ENCODE data around the gene TGFB1. TPM values are rescaled to one million over a fixed set of nuclear protein-coding genes. Genes with fewer than 3 reads are reported as not detected.

Gene TGFB1
- total and polyA plus RNA-seq, 2 of the 13 experiments (the other 11 are each of a cell fraction or from before 2014, with no cell fraction given), result 4.1 to 5.4 TPM

DNA sequence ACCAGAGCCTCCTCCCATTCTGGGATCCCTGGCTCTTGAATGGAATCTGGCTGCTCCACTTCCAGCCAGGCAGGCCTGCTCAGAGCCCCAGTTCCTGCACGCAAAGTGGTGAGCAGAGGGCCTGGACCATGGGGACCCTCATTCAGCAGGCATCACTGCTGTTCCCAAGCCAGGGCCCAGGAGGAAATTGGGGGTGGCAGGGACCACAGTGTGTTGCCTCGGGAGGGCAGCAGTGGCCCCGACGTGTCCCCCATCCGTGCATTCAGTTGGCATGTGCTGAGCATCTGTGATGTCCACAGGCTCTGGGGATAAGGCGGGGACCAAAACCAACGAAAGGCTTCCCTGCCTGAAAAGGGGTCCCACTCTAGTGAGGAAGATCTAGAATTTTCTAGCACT, 32.5 kb downstream of the TGFB1 start:
- 98% methylated on average over 5 of the region's 7 CpGs for WGBS (ENCODE audit: low lambda C conversion rate)
- ChIA-PET CTCF (ENCODE audit: low intra/inter-chr PET ratio, low total read pairs) (interaction anchor here (1.5 kb wide), 2 partner anchors 32 to 110 kb away, joined by 4 to 12 read pairs; partner anchors contain the start of gene TGFB1), POLR2A (interaction anchor here (0.8 to 6.2 kb wide), 10 partner anchors 11 to 119 kb away, joined by 3 to 73 read pairs (median 8); partner anchors contain the start of genes B9D2, CCDC97, HNRNPUL1 and TGFB1)
- no peaks in the 10 kb centered on the region for H3K9me3 ChIP-seq (ENCODE audit: low read length)
- no peaks in the 10 kb centered on the region for H3K27me3 ChIP-seq (ENCODE audit: control insufficient read depth in 1 of 2, insufficient read depth in 2 of 2, low read length in 2 of 2)
- intact Hi-C loops (cut with micrococcal nuclease; ENCODE audit: unreplicated experiment) (no loop called here), in situ Hi-C loops (cut with HindIII; ENCODE audit: extremely low pct_ligation_motif_present, low pct_unique_long_range_greater_than_20kb) (no loop called here)
- FAIRE-seq, result no peak
- peaks cover 65% of the 10 kb centered on the region for H3K4me1 ChIP-seq (ENCODE audit: insufficient read depth, low read length)
- peak overlapping the region; percentile 74 for H3K27ac ChIP-seq (ENCODE audit: extremely low read length, insufficient read depth, low read length)
- H3K36me3 ChIP-seq (replicated peaks in 1 of 2; ENCODE audit: control insufficient read depth in 1 of 2, insufficient read depth in 2 of 2, low read length in 2 of 2), result peaks cover 11 to 34% of the 10 kb centered on the region in 2 experiments; a peak in 4 of 5 replicates
- DNase-seq (ENCODE audit: low spot score), result no peak
- no peak overlapping the region for H2AFZ ChIP-seq (ENCODE audit: low read length)
- peaks cover under 1% of the 10 kb centered on the region for H3K79me2 ChIP-seq (ENCODE audit: insufficient read depth, low read length)
- BruUV-seq (replicated peaks), result no TSS peak
- no peaks in the 10 kb centered on the region for H4K20me1 ChIP-seq (ENCODE audit: insufficient read depth, low read length)
- TF ChIP-seq, protein P1, sequence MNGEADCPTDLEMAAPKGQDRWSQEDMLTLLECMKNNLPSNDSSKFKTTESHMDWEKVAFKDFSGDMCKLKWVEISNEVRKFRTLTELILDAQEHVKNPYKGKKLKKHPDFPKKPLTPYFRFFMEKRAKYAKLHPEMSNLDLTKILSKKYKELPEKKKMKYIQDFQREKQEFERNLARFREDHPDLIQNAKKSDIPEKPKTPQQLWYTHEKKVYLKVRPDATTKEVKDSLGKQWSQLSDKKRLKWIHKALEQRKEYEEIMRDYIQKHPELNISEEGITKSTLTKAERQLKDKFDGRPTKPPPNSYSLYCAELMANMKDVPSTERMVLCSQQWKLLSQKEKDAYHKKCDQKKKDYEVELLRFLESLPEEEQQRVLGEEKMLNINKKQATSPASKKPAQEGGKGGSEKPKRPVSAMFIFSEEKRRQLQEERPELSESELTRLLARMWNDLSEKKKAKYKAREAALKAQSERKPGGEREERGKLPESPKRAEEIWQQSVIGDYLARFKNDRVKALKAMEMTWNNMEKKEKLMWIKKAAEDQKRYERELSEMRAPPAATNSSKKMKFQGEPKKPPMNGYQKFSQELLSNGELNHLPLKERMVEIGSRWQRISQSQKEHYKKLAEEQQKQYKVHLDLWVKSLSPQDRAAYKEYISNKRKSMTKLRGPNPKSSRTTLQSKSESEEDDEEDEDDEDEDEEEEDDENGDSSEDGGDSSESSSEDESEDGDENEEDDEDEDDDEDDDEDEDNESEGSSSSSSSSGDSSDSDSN (CRISPR knock-in tag; IDR thresholded peaks at IDR 0.05), result no peak
- TF ChIP-seq ZNF660 (CRISPR knock-in tag; IDR thresholded peaks at IDR 0.05; ENCODE audit: borderline replicate concordance, low read depth), result no peak
- 0 out of 2 replicates have a peak, but pooled peaks have one; percentile 41 for TF ChIP-seq ZNF547 (CRISPR knock-in tag; IDR thresholded peaks at IDR 0.05)
- peak; percentile 75 for TF ChIP-seq AGO2 (optimal IDR thresholded peaks at IDR 0.05; ENCODE audit: low read depth, low read length)
- H3K4me3 ChIP-seq (replicated peaks in 1 of 3; ENCODE audit: insufficient read depth in 1 of 3, low read depth in 2 of 3, low read length in 3 of 3), result no peak overlapping the region
- H3K9ac ChIP-seq (ENCODE audit: insufficient read depth, low read depth, low read length), result 0 out of 2 replicates have a peak overlapping the region, but pooled peaks have one; percentile 33
- ATAC-seq, result no peak
- 0 out of 2 replicates have a peak overlapping the region, but pooled peaks have one; percentile 5 for H3K4me2 ChIP-seq (ENCODE audit: low read depth, low read length)

DNA sequence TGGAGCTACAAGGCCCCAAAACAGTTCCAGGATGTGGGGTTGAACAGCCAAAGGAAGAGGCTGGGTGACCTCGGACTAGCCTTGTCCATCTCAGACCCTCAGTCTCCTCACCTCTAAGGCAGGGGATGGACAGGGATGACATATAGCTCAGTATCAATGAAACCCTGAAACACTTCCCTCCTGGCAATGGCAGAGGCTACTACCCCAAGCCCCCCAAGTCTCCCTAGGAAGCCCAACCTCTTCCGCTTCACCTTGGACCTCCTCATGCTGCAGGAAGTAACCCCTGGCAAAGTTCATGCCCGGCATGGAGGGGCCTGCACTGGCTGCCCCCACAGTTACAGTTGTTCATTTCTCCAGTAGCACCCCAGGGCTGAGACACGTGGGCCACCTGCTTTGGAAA, 33.2 kb downstream of the TGFB1 start:
- H3K79me2 ChIP-seq (ENCODE audit: insufficient read depth, low read length), result no peaks in the 10 kb centered on the region
- no peaks in the 10 kb centered on the region for H3K27me3 ChIP-seq (ENCODE audit: control insufficient read depth in 1 of 2, insufficient read depth in 2 of 2, low read length in 2 of 2)
- no peak for FAIRE-seq
- ChIA-PET POLR2A (interaction anchor here (0.8 to 6.2 kb wide), 3 partner anchors 32 to 119 kb away, joined by 3 to 73 read pairs (median 5); partner anchors contain the start of genes B9D2 and TGFB1), CTCF (ENCODE audit: low intra/inter-chr PET ratio, low total read pairs) (no interaction called here)
- no peak overlapping the region for H3K4me3 ChIP-seq (replicated peaks in 1 of 3; ENCODE audit: insufficient read depth in 1 of 3, low read depth in 2 of 3, low read length in 3 of 3)
- H3K4me2 ChIP-seq (ENCODE audit: low read depth, low read length), result no peak overlapping the region
- H3K9me3 ChIP-seq (ENCODE audit: low read length), result no peaks in the 10 kb centered on the region
- H3K4me1 ChIP-seq (ENCODE audit: insufficient read depth, low read length), result peaks cover 59% of the 10 kb centered on the region
- peak; percentile 1 for TF ChIP-seq AGO2 (optimal IDR thresholded peaks at IDR 0.05; ENCODE audit: low read depth, low read length)
- TF ChIP-seq ZNF709 (CRISPR knock-in tag; IDR thresholded peaks at IDR 0.05), result no peak
- peak overlapping the region; percentile 11 for H3K27ac ChIP-seq (ENCODE audit: extremely low read length, insufficient read depth, low read length)
- in situ Hi-C loops (cut with HindIII; ENCODE audit: extremely low pct_ligation_motif_present, low pct_unique_long_range_greater_than_20kb), result no loop called here
- 91% methylated on average over 3 of the region's 4 CpGs for WGBS (ENCODE audit: low lambda C conversion rate)
- DNase-seq (ENCODE audit: low spot score), result no peak
- intact Hi-C loops (cut with micrococcal nuclease; ENCODE audit: unreplicated experiment), result no loop called here
- ATAC-seq, result no peak
- H4K20me1 ChIP-seq (ENCODE audit: insufficient read depth, low read length), result no peaks in the 10 kb centered on the region
- H2AFZ ChIP-seq (ENCODE audit: low read length), result no peak overlapping the region
- peaks cover 13 to 37% of the 10 kb centered on the region in 2 experiments; a peak in 4 of 5 replicates for H3K36me3 ChIP-seq (replicated peaks in 1 of 2; ENCODE audit: control insufficient read depth in 1 of 2, insufficient read depth in 2 of 2, low read length in 2 of 2)
- BruUV-seq (replicated peaks), result no TSS peak
- H3K9ac ChIP-seq (ENCODE audit: insufficient read depth, low read depth, low read length), result no peak overlapping the region

Measured in HepG2 (cell line).